ENCODE results near the gene SAPCD1.

DNA sequence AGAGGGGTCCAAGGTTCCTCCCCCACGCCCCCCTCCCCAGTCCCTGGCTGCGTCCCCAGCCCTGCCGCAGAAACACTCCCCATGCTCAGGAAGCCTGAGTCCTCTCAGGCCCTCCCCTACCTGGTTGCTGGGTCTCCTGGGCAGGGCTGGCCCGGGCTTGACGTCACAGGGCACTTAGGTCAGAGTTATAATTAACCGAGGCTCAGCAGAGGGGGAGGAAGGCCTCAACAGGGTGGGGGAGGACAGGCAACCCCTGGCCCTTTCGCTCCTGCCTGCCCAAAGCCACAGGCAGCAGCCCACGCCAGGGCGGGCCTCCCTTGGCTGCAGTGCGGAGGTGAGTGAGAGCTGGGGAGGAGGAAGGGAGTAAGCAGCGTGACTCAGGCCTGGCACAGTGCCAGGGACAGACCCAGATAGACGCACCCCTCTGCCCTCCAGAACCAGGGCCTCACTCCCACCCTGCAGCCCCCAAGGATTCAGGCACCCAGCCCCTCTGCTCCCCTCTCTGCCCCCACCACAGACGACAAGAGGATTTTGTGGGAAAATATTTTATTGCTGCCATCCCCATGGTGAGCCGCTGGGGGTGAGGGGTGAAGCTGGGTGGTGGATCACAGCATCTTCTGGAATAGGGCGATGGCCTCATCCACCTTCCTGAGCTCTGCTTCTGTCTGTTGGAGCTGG lies 14.7 kb downstream of the SAPCD1 start, which contains the start of gene VWA7:
- TF ChIP-seq, protein P1, sequence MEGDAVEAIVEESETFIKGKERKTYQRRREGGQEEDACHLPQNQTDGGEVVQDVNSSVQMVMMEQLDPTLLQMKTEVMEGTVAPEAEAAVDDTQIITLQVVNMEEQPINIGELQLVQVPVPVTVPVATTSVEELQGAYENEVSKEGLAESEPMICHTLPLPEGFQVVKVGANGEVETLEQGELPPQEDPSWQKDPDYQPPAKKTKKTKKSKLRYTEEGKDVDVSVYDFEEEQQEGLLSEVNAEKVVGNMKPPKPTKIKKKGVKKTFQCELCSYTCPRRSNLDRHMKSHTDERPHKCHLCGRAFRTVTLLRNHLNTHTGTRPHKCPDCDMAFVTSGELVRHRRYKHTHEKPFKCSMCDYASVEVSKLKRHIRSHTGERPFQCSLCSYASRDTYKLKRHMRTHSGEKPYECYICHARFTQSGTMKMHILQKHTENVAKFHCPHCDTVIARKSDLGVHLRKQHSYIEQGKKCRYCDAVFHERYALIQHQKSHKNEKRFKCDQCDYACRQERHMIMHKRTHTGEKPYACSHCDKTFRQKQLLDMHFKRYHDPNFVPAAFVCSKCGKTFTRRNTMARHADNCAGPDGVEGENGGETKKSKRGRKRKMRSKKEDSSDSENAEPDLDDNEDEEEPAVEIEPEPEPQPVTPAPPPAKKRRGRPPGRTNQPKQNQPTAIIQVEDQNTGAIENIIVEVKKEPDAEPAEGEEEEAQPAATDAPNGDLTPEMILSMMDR (IDR thresholded peaks at IDR 0.05), result no peak
- no peak for TF ChIP-seq ZFX (IDR thresholded peaks at IDR 0.05; ENCODE audit: borderline replicate concordance)

Data from 22Rv1 (cell line).